ENCODE data around the gene CYBA.

Gene CYBA

DNA sequence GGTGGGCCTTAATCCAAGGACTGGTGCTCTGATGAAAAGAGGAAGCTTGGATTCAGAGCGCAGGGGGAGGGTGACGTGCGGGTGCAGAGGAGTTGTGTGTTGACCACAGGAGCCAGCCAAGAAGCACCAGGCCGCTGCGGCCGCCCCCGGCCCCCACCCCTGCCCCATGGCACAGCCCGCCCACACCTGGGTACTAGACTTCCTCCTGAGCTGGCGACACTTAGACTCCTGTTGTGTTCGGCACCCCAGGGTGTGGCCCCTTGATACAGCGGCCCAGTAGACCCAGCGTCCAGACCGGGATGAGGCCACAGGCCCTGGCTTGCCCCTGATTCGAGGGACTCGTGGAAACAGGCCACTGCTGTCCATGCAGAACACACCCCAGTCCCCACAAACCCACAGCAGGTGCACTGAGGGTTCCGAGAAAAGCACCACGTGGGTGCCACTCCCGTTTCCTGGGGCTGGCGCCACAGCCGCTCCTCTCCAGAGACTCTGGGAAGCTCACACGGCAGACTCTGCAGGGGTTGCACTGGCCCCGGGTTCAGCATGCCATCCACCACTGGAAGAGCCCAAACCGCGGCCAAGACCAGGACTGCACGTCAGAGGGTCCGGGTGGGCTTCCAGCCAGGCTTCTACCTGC is 41.2 kb upstream of the CYBA start:
- ChIA-PET POLR2A (no interaction called here), CTCF (no interaction called here)
- TF ChIP-seq, protein P1, sequence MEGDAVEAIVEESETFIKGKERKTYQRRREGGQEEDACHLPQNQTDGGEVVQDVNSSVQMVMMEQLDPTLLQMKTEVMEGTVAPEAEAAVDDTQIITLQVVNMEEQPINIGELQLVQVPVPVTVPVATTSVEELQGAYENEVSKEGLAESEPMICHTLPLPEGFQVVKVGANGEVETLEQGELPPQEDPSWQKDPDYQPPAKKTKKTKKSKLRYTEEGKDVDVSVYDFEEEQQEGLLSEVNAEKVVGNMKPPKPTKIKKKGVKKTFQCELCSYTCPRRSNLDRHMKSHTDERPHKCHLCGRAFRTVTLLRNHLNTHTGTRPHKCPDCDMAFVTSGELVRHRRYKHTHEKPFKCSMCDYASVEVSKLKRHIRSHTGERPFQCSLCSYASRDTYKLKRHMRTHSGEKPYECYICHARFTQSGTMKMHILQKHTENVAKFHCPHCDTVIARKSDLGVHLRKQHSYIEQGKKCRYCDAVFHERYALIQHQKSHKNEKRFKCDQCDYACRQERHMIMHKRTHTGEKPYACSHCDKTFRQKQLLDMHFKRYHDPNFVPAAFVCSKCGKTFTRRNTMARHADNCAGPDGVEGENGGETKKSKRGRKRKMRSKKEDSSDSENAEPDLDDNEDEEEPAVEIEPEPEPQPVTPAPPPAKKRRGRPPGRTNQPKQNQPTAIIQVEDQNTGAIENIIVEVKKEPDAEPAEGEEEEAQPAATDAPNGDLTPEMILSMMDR (IDR thresholded peaks at IDR 0.05; ENCODE audit: control extremely low read depth, extremely low read depth, low read depth, missing control alignments): no peak
- DNase-seq (ENCODE audit: extremely low spot score): no peak

DNA sequence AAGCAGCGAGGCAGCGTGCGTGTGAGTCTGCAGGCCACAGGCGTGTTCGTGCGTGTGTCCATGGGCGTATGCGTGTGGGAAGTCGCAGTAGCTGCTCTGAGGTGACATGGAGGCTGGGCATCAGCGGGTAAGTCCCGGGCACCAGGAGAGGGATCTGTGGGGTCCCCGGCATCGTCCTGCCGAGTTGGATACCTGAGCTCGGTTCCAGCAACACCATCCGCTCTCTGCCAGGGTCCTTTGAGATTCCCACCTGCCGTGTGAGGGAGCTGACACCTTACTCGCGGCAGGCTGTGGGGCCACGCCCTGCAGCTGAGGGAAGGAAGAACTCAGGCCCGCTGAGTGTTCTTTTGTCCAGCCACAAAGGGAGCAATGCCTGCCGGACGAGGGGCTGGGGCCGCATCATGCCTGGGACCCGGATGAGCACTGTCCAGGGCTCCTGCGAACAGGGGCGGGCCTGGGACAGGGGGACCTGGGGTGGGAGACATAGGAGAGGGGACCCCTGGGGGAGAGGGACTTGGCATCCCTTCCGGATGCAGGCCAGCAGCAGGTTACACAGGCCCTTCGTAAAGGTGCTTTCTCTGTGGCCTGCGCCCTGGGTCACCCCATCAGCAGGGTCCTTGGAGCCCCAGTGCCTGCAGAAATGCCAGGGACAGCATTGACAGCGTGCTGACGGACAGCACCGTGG is 40.4 kb upstream of the CYBA start:
- ChIA-PET CTCF (no interaction called here), POLR2A (no interaction called here)
- DNase-seq (ENCODE audit: extremely low spot score): no peak
- TF ChIP-seq, protein P1 (IDR thresholded peaks at IDR 0.05; ENCODE audit: control extremely low read depth, extremely low read depth, low read depth, missing control alignments): no peak

DNA sequence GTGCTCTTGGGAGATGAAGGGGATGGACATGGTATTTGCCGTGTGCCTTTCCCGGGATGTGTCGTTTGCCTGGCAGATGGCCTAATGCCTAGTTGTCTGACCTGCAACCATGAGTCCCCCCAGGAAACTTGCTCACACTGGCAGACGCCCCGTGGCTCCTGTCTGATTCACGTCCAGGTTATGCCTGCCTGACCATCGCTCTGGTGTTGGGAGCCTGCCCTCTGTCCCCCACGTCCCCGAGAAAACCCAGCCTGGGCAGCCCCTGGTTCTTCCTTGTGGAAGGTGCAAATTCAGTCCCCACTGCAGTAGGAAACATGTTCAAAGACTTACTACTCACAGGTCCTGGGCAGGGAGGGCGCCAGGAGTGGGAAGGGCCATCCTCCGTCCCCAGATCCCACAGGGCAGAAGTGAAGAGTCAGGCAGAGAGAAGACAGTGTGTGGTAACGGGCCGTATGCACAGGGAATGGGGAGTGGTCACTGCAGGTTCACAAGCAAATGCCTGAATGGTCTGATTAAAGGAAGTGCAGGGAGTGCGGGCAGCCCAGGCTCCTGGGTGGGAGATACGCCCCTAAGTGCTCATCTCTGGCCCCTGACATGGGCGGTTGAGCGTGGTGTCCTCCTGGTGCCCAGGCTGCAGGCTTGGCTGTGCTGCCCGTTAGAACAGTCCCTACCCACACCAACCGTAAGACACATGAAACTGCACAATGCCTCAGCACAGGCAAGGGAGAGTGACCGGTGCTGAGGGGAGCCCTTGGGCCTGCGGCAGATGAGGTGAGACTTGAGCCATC is 39.7 kb upstream of the CYBA start:
- CTCF ChIA-PET: no interaction called here
- DNase-seq (ENCODE audit: extremely low spot score): no peak
- POLR2A ChIA-PET: no interaction called here
- TF ChIP-seq, protein P1 (IDR thresholded peaks at IDR 0.05; ENCODE audit: control extremely low read depth, extremely low read depth, low read depth, missing control alignments): no peak

DNA sequence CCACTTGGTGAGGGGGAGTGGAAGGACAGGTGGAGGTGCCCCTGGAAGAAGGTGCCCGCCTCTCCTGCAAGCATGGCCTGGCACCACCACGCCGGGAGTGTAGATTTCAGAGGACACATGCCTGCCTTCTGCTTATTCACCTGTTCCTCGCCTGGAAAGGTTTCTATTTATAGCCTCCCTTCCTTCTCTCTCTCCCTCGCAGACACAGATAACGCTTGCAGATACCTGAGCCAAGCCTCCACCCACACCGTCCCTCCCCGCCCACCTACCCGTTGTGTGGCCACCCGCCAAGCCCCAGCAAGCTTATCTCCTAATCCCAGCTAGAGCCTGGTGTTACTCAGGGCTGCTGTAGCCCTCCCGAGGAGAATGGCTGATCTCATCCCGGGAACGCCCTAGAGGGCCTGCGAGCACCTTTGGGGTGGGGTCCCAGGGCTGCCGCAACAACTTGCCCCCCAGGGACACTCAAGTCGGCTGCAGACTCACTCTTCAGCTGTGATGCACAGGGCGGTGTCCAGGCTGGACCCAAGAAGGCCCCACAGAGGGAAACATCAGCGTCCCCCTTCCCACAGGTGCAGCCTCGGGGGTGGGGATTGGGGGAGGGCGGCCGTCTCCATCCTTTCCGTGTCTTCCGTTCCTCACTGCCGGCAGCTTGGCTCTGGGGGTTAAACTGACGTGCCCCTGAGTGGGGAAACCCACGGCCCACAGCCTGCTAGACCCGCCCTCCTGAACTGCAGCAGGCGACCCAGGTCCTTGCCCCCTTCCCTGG is 37.3 kb upstream of the CYBA start:
- ChIA-PET CTCF (interaction anchor here (1.0 to 1.5 kb wide), 4 partner anchors 10 to 50 kb away, joined by 3 to 4 read pairs (median 4); no protein-coding TSS in a partner anchor), POLR2A (interaction anchor here (1.1 kb wide), 1 partner anchor 14 kb away, joined by 3 read pairs; no protein-coding TSS in a partner anchor)
- TF ChIP-seq, protein P1 (IDR thresholded peaks at IDR 0.05; ENCODE audit: control extremely low read depth, extremely low read depth, low read depth, missing control alignments): no peak
- DNase-seq (ENCODE audit: extremely low spot score): no peak

DNA sequence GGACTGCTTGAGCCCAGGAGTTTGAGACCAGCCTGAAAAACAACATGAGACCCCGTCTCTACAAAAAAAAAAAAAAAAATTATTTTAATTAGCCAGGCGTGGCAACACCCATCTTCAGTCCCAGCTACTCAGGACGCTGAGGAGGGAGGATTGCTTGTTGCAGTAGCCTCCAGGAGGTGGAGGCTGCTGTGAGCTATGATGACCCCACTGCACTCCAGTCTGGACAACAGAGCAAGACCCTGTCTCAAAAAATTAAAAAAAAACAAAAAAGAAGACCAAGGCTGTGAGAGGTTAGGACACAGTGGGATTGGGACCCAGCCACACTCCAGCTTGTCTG is 36.8 kb upstream of the CYBA start:
- ChIA-PET POLR2A (interaction anchor here (0.5 to 1.1 kb wide), 2 partner anchors 15 to 130 kb away, joined by 3 to 4 read pairs; no protein-coding TSS in a partner anchor), CTCF (interaction anchor here (1.0 to 1.5 kb wide), 6 partner anchors 11 to 55 kb away, joined by 3 to 4 read pairs (median 4); no protein-coding TSS in a partner anchor)
- DNase-seq (ENCODE audit: extremely low spot score): no peak
- TF ChIP-seq, protein P1 (IDR thresholded peaks at IDR 0.05; ENCODE audit: control extremely low read depth, extremely low read depth, low read depth, missing control alignments): no peak

DNA sequence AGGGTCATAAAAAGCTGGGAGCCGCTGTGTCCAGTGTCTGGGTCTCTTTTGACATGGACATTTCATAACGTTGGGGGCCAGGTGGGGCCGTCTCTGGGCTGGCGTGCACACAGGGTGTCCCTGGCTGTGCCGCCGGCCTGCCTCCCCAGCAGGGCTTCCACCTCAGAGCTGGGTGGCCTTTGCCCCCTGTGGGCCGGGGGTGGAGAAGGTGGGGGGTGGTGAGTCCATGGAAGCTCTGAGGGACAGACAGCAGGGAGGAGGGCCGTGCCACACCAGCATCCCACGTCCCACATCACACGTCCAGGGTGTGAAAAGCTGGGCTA is 36.4 kb upstream of the CYBA start:
- POLR2A ChIA-PET: interaction anchor here (0.5 to 1.1 kb wide), 2 partner anchors 15 to 129 kb away, joined by 3 to 4 read pairs; no protein-coding TSS in a partner anchor
- CTCF ChIA-PET: interaction anchor here (1.0 to 1.5 kb wide), 5 partner anchors 11 to 56 kb away, joined by 3 to 4 read pairs (median 3); no protein-coding TSS in a partner anchor
- DNase-seq (ENCODE audit: extremely low spot score): no peak
- TF ChIP-seq, protein P1 (IDR thresholded peaks at IDR 0.05; ENCODE audit: control extremely low read depth, extremely low read depth, low read depth, missing control alignments): no peak
